Endothelial cell (in vitro differentiated cells): ENCODE results near the gene RASAL3. TPM values are rescaled to one million over a fixed set of nuclear protein-coding genes. Genes with fewer than 3 reads are reported as not detected.

Experiments used
- DNase-seq: peaks from one replicate; pipeline ENCODE4 v3.0.0; 2021; ENCODE audit warnings: low spot score
- H3K27ac Mint-ChIP-seq: one replicate; pipeline ENCODE4 v1.8.0; 2021; ENCODE audit warnings: mixed read lengths, inconsistent platforms; ENCODE audit not compliant: unreplicated experiment
- H3K27me3 Mint-ChIP-seq: one replicate; pipeline ENCODE4 v1.8.0; 2021; ENCODE audit warnings: mild to moderate bottlenecking, moderate library complexity, mixed read lengths, inconsistent platforms; ENCODE audit not compliant: unreplicated experiment
- H3K36me3 Mint-ChIP-seq: one replicate; pipeline ENCODE4 v1.8.0; 2021; ENCODE audit warnings: mild to moderate bottlenecking, low read depth, mixed read lengths, inconsistent platforms; ENCODE audit not compliant: unreplicated experiment
- H3K4me1 Mint-ChIP-seq: one replicate; pipeline ENCODE4 v1.8.0; 2021; ENCODE audit warnings: mild to moderate bottlenecking, mixed read lengths, inconsistent platforms; ENCODE audit not compliant: unreplicated experiment
- H3K4me3 Mint-ChIP-seq: one replicate; pipeline ENCODE4 v1.8.0; 2021; ENCODE audit warnings: mild to moderate bottlenecking, mixed read lengths, inconsistent platforms; ENCODE audit not compliant: unreplicated experiment
- H3K9me3 Mint-ChIP-seq: one replicate; pipeline ENCODE4 v1.8.0; 2021; ENCODE audit warnings: mixed read lengths, inconsistent platforms; ENCODE audit not compliant: unreplicated experiment
- total RNA-seq: library from RNA; stranded (reverse); fragmentation: NEBNext Ultra II Directional; extraction: Animal tissue kit (Norgen Biotek cat#: 25700); gene quantifications from one replicate; pipeline ENCODE4 v1.2.1, GENCODE V29; 2021; ENCODE audit not compliant: unreplicated experiment
- TF ChIP-seq, protein P1 (sequence below): fragments of 200-600 bp; sonication (generic); IDR thresholded peaks from one replicate; pipeline ENCODE4 v1.5.0; 2021; ENCODE audit warnings: antibody characterized with exemption; ENCODE audit not compliant: unreplicated experiment

The RASAL3 gene
- total RNA-seq, 1 donor from 2014 or later: 1.5 TPM

DNA sequence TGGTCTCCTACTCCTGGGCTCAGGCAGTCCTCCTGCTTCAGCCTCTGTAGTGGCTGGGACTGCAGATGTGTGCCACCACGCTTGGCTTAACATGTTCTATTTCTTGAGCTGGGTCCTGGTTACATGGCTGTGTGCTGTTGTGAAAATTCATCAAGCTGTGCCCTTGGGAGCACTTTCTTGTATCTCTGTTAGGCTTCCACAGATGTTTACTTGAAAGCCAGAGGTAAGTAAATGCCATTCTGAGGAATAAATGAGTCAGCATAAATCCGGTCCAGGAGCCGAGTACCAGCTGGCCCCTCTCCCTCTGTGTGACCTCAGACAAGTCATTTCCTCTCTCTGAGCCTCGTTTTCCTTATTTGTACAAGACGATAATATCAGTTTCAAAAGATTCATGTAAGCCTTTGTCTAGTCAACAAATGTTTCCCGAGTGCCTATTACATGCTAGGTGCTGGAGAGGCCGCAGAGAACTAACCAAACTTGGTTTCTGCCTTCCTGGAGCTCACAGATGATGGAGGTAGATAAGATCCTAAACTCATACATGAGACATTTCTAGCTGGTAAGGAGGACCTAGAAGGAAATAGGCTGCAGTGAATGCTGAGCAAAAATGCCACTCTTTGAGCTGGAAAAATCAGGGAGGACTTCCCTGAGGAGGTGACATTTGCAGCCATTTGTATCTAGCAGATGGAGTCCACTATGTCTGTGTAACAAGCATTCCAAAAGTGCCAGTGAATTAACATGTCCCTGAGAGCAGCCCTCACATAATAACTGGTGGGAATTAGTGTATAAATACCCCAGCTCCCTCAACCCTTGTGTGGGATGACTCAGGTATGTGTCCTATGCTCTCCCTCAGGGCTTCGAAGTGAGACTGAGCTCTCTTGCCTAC, 2.7 kb upstream of the RASAL3 start:
- no peak overlapping the region for H3K4me3 Mint-ChIP-seq
- TF ChIP-seq, protein P1, sequence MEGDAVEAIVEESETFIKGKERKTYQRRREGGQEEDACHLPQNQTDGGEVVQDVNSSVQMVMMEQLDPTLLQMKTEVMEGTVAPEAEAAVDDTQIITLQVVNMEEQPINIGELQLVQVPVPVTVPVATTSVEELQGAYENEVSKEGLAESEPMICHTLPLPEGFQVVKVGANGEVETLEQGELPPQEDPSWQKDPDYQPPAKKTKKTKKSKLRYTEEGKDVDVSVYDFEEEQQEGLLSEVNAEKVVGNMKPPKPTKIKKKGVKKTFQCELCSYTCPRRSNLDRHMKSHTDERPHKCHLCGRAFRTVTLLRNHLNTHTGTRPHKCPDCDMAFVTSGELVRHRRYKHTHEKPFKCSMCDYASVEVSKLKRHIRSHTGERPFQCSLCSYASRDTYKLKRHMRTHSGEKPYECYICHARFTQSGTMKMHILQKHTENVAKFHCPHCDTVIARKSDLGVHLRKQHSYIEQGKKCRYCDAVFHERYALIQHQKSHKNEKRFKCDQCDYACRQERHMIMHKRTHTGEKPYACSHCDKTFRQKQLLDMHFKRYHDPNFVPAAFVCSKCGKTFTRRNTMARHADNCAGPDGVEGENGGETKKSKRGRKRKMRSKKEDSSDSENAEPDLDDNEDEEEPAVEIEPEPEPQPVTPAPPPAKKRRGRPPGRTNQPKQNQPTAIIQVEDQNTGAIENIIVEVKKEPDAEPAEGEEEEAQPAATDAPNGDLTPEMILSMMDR: no peak
- peaks cover 5% of the 10 kb centered on the region for H3K4me1 Mint-ChIP-seq
- DNase-seq: no peak
- peaks cover 10% of the 10 kb centered on the region for H3K9me3 Mint-ChIP-seq
- peaks cover 7% of the 10 kb centered on the region for H3K36me3 Mint-ChIP-seq
- H3K27ac Mint-ChIP-seq: no peak overlapping the region
- peaks cover 15% of the 10 kb centered on the region for H3K27me3 Mint-ChIP-seq

DNA sequence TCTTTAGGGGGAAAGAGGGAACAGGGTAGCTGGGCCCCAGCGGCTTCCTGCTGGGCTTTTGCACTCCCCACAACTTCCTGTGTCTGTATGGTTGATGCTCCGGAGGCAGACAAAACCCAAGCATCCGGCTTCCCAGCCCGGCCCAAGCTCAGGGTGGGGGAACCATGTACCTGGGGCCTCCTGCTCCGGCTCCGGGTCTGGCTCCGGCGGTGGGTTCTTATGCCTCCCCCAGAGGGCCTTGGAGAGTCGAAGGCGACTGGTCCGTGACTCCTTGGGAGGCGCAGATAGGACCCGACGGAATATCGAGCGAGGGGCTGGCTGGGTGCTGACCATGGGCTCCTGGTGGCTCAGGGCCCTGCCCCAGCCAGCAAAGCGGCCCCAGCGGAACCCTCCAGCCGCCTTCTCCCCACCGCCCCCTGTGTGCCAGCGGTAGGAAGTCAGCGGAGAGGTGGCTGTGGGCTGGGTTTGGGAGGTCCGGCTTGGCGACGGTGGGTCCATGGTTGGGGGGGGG, 428 bp downstream of the RASAL3 start:
- Mint-ChIP-seq H3K9me3 (peaks cover 4% of the 10 kb centered on the region), H3K4me1 (peaks cover under 1% of the 10 kb centered on the region), H3K36me3 (peaks cover 6% of the 10 kb centered on the region), H3K27ac (no peak overlapping the region), H3K4me3 (no peak overlapping the region), H3K27me3 (peaks cover 16% of the 10 kb centered on the region)
- TF ChIP-seq, protein P1: no peak
- no peak for DNase-seq

DNA sequence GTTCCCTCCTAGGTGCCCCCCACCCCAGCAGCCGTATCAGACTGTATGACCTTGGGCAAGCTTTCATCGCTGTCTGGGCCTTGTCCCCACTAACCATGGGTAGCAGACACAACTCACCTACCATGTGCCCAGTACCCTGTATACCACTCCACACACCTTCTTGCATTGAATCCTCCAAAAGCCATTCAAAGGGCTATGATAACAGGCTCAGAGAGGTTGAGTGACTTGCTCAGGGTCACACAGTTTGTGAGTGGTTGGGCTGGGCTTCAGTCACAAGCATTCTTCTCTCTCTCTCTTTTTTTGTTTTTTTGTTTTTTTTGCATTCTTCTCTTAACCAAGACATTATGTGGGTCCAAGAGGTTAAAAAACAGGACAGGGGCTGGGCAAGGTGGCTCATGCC, 2.6 kb downstream of the RASAL3 start:
- TF ChIP-seq, protein P1: no peak

DNA sequence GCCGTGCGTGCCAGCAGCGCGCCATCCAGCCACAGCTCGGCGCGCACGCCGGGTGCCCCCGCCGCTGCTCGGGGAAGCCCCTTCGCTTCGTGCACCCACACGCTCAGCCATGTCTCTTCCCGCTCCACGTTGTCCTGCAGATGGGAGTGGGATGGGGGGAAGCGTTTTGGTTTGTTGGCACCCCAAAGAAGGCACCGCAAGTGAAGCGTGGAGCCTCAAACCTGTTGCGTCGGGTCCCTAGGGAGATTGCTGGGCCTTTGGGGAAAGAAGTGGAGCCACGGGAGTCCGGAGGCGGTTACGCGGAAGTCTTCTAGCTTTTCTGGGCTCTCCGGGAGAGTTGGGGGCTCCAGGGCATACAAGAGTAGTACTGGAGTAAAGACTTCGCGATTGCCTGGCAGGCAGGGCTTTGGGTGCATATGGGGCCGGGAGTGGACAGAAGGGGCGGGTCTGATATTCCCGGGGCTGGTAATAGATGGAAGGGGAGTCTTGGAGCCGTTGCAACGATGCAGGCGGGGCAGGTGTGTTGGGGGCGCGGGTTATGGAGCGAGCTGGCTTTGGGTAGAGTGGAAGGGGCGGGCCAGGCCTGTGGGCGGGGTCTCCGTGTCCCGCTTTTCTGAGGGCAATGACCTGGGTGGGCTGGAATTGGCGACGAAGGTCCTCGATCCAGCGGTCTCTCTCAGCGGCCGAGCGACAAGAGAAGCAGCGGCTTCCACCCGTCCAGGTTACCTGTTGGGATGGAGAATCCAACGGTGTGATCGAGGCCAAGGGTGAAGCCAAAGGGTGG, 6.5 kb downstream of the RASAL3 start:
- TF ChIP-seq, protein P1: no peak
- Mint-ChIP-seq H3K27me3 (peaks cover 41% of the 10 kb centered on the region), H3K4me1 (peaks cover 2% of the 10 kb centered on the region), H3K9me3 (no peaks in the 10 kb centered on the region), H3K27ac (no peak overlapping the region), H3K4me3 (no peak overlapping the region), H3K36me3 (peaks cover 9% of the 10 kb centered on the region)
- no peak for DNase-seq

More for the DNA sequence above, 2.6 kb downstream of the RASAL3 start:
- H3K27me3 Mint-ChIP-seq: peaks cover 16% of the 10 kb centered on the region
- no peaks in the 10 kb centered on the region for H3K9me3 Mint-ChIP-seq
- no peaks in the 10 kb centered on the region for H3K36me3 Mint-ChIP-seq
- DNase-seq: no peak
- H3K27ac Mint-ChIP-seq: no peak overlapping the region
- no peaks in the 10 kb centered on the region for H3K4me1 Mint-ChIP-seq
- H3K4me3 Mint-ChIP-seq: no peak overlapping the region
